GM12873 (cell line): ENCODE data around the gene FEV.

Source experiments
- TF ChIP-seq, protein P1 (sequence below): IDR thresholded peaks from 2 replicates; pipeline ENCODE4 v1.5.1; 2012; ENCODE audit warnings: low read depth, mild to moderate bottlenecking, moderate library complexity, low read length, control low read depth; ENCODE audit not compliant: insufficient read depth; ENCODE audit errors: missing control alignments

The FEV gene

DNA sequence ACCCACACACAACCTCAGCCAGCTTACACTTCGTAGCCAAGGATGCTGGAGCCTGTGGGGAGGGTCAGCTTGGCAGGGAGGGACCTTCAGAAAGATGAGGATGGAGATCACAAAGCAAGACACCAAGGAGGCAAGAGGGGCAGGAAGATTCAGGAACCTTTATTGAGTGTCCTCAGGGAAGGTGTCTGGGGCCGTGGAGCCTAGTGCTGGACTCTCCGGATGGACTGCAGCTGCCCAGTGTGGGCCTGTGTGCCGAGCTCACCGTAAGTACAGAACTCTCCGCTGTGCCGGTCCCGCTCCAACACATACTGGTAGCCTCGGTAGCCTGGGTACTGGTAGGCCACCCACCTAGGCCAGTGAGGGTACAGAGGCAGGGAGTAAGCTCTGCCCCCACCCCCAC is 5.1 kb upstream of the FEV start:
- TF ChIP-seq, protein P1, sequence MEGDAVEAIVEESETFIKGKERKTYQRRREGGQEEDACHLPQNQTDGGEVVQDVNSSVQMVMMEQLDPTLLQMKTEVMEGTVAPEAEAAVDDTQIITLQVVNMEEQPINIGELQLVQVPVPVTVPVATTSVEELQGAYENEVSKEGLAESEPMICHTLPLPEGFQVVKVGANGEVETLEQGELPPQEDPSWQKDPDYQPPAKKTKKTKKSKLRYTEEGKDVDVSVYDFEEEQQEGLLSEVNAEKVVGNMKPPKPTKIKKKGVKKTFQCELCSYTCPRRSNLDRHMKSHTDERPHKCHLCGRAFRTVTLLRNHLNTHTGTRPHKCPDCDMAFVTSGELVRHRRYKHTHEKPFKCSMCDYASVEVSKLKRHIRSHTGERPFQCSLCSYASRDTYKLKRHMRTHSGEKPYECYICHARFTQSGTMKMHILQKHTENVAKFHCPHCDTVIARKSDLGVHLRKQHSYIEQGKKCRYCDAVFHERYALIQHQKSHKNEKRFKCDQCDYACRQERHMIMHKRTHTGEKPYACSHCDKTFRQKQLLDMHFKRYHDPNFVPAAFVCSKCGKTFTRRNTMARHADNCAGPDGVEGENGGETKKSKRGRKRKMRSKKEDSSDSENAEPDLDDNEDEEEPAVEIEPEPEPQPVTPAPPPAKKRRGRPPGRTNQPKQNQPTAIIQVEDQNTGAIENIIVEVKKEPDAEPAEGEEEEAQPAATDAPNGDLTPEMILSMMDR = no peak

DNA sequence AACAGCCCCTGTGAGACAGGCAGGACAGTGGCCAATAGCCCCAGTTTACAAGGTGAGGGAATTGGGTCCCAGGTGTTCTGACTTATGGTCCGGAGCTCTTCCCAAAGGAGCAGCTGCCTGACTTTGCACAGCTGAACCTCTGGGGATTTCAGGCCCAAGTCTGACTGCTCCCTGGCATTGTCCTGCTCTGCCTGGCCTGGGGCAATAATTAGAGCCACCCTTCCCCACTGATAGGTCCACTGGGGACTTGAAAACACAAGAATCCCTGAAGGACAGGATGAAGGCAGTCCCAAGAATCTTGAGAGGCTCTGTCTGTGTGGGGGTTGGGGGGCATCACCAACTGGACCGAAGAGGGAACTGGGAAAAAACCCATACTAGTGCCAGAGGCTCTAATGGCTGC is 3.7 kb upstream of the FEV start:
- TF ChIP-seq, protein P1 = no peak

DNA sequence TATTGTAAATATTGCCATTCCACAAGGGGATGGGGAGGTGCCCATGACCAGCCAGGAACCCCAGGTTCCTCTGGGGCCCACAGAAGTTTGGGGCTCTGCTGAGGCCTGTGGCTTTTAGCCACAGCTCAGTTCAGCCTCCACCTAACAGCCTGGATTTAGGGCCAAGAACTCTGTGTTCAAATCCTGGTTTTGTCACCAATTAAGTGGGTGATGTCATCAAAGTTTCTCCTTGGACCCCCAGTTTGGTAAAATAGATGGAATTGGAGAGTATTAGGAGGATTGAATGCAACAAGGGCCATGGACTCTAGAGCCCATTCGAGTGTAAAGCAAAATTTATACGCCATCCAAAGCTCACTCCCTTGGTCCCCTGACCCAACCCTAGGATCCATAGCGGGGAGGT is 3.2 kb upstream of the FEV start:
- TF ChIP-seq, protein P1 = no peak

DNA sequence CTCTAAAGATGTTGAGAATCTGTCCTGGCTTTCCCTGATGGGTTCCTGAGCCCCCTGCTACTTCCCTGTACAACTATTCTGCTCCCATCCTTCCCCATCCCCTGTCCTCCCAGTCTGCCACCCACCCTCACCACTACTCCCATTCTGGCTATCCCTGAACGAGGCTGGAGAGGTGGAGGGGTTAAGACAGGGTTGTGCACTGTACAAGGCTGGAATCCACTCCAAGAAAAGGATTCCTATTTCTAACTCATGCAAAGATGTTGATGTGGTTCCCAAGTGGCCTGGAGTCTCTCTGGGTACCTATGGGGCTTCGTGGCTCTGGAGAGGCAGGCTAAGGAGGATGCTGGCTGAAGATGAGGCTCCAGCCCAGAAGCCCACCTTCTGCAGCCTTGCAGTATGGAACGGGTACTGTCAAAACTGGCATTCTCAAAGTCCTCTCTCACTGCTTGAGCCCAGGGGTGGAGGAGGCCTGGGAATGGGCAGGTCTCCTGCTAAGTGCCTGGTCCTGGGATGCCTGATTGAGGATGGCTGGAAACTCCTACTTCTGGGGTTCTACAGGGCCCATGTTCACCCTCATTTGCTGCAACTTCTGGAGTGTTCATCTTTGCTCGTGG is 1.3 kb upstream of the FEV start:
- TF ChIP-seq, protein P1 = no peak

DNA sequence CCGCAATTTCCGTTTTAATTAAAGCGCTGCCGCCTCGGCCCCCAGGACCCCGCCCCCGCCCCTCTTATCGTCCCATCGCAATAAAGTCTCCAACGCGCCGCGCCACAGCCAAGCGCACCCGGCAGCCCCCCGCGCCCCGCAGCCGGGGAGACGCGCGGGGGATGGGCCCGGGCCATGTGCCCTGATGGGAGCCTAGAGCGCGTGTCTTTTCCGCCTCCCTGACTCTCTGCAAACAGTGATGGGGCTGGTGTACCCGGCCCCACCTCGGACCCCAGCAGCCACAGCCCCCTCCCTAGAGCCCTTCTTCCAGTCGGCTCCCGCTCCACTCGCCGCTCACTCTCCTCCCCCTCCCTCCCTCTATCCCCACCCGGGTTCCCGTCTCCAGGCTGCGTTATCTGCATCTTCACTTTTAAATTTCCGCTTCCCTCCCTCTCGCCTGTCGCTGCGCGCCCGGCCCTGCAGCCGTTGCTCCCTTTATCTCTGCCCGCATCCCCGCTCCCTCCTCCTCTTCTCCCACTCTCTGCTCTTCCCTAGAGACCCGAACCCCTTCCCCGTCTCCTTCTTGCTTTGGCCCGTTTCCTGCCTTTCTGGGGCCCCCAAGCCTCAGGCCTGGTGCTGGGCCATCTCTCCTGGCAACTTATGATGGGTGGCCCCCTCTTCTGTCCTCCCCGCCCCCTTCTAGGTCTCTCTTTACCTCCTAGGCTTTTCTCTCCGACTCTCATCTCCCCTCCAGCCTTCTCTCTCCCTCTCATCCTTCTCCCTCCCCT is 524 bp upstream of the FEV start:
- TF ChIP-seq, protein P1 = no peak

DNA sequence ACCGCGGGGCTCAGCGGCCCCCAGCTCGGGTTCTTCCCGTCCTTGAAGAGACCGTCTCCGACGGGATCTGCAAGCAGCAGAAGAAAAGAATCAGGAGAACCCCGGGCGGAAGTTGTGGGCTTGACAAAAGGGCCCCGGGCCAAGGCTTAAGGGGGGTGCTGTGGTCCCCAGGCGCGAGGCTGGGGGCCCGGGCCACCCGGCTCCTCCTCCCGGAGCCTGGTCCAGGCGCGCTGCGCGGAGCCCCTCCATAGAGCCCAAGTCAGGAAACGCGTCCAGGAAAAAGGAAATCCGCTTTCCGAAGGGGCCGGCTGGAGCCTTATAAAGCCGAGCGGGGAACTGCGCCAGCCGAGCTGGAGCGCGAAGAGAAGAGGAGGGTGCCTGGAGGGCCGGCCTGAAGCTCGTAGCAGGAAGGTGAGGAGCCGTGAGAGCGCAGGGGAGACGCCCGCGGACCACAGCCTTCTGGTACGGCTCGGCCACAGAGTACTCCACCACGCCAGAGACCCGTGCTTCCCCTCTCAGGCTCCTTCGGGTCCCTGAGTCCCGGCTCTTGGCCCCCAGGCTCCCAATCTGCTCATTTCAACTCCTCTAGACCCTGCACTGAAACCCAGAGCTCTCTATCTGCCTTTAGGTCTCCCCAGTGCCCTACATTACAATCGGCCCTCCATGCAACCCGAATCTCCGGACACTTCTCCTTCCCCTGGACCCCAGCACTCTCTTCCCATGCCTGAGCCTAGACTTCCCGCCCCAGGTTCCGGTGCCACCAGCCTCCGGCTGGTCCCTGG is 554 bp downstream of the FEV start:
- TF ChIP-seq, protein P1 = no peak

DNA sequence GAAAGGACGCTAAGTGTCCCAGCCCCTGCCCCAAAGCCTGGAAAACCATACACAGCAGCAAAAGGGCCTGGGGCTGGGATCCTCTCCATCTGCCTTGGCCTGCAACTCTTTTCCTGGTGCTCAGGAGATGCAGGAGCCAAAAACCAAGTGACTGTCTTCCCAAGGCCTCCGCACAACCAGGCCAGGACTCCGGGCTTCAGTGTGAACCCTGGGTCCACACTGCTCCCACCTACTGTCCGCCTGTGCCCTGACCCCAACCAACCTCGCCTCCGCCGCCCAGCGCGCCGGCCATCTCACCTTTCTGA is 1.1 kb downstream of the FEV start:
- TF ChIP-seq, protein P1 = no peak
